Measurements from ENCODE around the gene TLE6.

DNA sequence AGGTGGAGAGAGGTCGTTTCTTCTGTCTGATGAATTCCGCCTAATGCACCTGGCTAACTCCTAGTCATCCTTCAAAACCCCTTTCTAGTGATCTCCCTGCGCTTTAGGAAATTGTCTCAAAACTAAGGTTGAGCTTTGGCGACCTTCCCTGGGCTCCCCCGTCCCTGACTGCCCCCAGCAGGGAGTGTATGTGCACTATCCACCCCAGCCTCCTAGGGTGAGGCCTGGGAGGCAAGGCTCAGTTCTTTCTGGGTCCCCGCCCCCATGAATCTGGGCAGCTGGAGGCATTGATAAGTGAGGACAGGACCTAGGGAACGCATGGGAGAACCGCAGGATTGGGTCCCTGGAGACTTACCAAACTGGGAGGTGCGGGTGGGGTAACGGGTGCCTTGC lies 378 bp downstream of the TLE6 start:
- TF ChIP-seq CTCF (IDR thresholded peaks at IDR 0.05; ENCODE audit: insufficient read depth, low read depth, low read length) (no peak), EZH2 (IDR thresholded peaks at IDR 0.05; ENCODE audit: insufficient read depth, low read length) (no peak)

All from astrocyte (in vitro differentiated cells and primary cell).